ENCODE results near the gene XPR1. TPM values are rescaled to one million over a fixed set of nuclear protein-coding genes. Genes with fewer than 3 reads are reported as not detected.

Gene XPR1
- total RNA-seq, 1 experiment from 2014 or later, result 36.1 TPM

DNA sequence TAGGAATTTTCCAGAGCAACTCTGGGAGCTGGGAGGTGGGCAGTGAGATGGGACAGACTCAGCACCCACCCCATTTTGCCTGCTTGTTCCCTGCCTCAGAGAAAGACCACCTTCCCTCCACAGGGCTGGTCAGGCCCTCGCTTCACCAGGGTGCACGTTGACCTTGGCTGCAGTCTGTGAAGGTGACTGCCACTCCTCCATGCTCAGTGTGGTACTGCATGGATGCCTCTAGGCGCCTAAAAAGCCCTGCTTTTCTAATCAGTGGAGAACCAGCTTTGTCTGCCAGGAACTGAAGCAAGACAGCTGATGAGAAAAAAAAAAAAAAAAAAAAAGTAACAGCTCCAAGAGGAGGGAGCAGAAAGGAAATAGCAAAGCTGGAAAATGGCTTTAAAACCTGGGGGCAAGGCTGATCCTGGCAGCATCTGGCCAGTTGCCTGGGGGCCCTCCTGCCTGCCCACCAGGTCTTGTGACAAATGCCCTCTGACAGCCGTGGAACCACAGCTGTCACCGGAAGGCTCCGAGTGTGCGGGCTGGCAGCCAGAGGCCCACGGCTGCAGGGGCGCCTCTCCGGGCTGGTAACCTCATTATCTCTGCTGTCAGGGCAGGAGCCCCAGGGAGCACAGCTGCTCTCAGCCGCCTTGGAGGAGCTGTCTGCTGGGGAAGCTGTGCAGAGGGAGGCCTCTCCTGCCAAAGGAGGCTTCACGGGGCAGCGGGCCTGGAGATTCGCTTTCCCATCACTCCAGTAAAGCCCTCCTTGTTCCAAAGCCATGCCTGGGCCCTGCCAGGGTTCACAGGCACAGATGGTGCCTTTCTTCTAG, 294.6 kb downstream of the XPR1 start:
- no peak for TF ChIP-seq POLR2AphosphoS5 (IDR thresholded peaks at IDR 0.05; ENCODE audit: low read depth, low read length)
- no peak for TF ChIP-seq REST (IDR thresholded peaks at IDR 0.05; ENCODE audit: insufficient read depth in 1 of 2, low read depth in 2 of 2, low read length in 1 of 2)
- no peak for TF ChIP-seq SIN3A (IDR thresholded peaks at IDR 0.05; ENCODE audit: borderline replicate concordance, insufficient read depth, low read depth, low read length)
- TF ChIP-seq TCF7L2 (IDR thresholded peaks at IDR 0.05; ENCODE audit: low read depth, low read length), result no peak
- TF ChIP-seq, protein P1, sequence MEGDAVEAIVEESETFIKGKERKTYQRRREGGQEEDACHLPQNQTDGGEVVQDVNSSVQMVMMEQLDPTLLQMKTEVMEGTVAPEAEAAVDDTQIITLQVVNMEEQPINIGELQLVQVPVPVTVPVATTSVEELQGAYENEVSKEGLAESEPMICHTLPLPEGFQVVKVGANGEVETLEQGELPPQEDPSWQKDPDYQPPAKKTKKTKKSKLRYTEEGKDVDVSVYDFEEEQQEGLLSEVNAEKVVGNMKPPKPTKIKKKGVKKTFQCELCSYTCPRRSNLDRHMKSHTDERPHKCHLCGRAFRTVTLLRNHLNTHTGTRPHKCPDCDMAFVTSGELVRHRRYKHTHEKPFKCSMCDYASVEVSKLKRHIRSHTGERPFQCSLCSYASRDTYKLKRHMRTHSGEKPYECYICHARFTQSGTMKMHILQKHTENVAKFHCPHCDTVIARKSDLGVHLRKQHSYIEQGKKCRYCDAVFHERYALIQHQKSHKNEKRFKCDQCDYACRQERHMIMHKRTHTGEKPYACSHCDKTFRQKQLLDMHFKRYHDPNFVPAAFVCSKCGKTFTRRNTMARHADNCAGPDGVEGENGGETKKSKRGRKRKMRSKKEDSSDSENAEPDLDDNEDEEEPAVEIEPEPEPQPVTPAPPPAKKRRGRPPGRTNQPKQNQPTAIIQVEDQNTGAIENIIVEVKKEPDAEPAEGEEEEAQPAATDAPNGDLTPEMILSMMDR (IDR thresholded peaks at IDR 0.05), result no peak
- no peaks in the 10 kb centered on the region for H3K9me3 ChIP-seq (ENCODE audit: control insufficient read depth, insufficient read depth, low read depth, low read length)
- POLR2A ChIA-PET, result no interaction called here
- H3K27me3 ChIP-seq (ENCODE audit: control insufficient read depth, insufficient read depth, low read length), result no peaks in the 10 kb centered on the region
- peaks cover 7% of the 10 kb centered on the region for H3K4me1 ChIP-seq (ENCODE audit: control insufficient read depth, insufficient read depth, low read length)
- 0 out of 2 replicates have a peak, but pooled peaks have one; percentile 35 for ATAC-seq
- no peak overlapping the region for H3K27ac ChIP-seq (ENCODE audit: low read length)
- in situ Hi-C loops (cut with HindIII; ENCODE audit: low pct_unique_long_range_greater_than_20kb, low sequenced_read_pairs), result no loop called here
- DNase-seq (ENCODE audit: low read depth, low spot score), result no peak
- H3K4me3 ChIP-seq (ENCODE audit: low read depth in 2 of 2, low read length in 2 of 2), result no peak overlapping the region
- H3K36me3 ChIP-seq (ENCODE audit: control insufficient read depth, insufficient read depth, low read length), result no peaks in the 10 kb centered on the region
- CTCF ChIA-PET, result no interaction called here
- intact Hi-C loops (cut with micrococcal nuclease; ENCODE audit: unreplicated experiment), result no loop called here
- no TSS peak for BruUV-seq (replicated peaks)

DNA sequence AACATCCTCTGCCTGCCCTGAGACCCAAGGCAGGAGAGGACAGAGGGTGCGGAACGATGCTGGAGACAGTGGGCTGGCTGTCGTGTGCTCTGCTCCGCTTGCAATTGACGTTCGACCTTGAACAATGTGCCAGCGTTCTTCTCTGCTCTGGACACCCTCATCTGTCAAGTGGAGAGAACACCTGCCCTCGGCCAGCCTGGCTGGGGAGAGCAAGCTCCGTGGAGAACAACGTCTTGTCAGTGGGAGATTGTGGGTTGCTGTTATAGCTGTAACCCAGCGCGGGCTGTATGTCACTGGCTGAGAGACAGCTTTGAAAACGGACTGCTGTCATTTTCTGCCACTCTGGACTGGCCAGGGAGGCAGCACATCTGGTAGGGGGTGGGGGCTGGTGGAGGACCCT, 295.5 kb downstream of the XPR1 start:
- in situ Hi-C loops (cut with HindIII; ENCODE audit: low pct_unique_long_range_greater_than_20kb, low sequenced_read_pairs) (no loop called here), intact Hi-C loops (cut with micrococcal nuclease; ENCODE audit: unreplicated experiment) (no loop called here)
- ATAC-seq, result no peak
- Histone ChIP-seq H3K9me3 (ENCODE audit: control insufficient read depth, insufficient read depth, low read depth, low read length) (no peaks in the 10 kb centered on the region), H3K27me3 (ENCODE audit: control insufficient read depth, insufficient read depth, low read length) (no peaks in the 10 kb centered on the region), H3K36me3 (ENCODE audit: control insufficient read depth, insufficient read depth, low read length) (no peaks in the 10 kb centered on the region), H3K27ac (ENCODE audit: low read length) (no peak overlapping the region), H3K4me3 (ENCODE audit: low read depth in 2 of 2, low read length in 2 of 2) (no peak overlapping the region), H3K4me1 (ENCODE audit: control insufficient read depth, insufficient read depth, low read length) (peaks cover 7% of the 10 kb centered on the region)
- TF ChIP-seq, protein P1 (IDR thresholded peaks at IDR 0.05), result no peak
- TF ChIP-seq SIN3A (IDR thresholded peaks at IDR 0.05; ENCODE audit: borderline replicate concordance, insufficient read depth, low read depth, low read length), result no peak
- TF ChIP-seq TCF7L2 (IDR thresholded peaks at IDR 0.05; ENCODE audit: low read depth, low read length), result no peak
- TF ChIP-seq REST (IDR thresholded peaks at IDR 0.05; ENCODE audit: insufficient read depth in 1 of 2, low read depth in 2 of 2, low read length in 1 of 2), result no peak
- TF ChIP-seq POLR2AphosphoS5 (IDR thresholded peaks at IDR 0.05; ENCODE audit: low read depth, low read length), result no peak
- DNase-seq (ENCODE audit: low read depth, low spot score), result no peak
- ChIA-PET CTCF (interaction anchor here (0.6 kb wide), 1 partner anchor 180 kb away, joined by 3 read pairs; no protein-coding TSS in a partner anchor), POLR2A (no interaction called here)
- BruUV-seq (replicated peaks), result no TSS peak
